Heart right ventricle (tissue), 16 donors: ENCODE measurements around the gene PREPL. TPM values are rescaled to one million over a fixed set of nuclear protein-coding genes. Genes with fewer than 3 reads are reported as not detected.
A peak's percentile ranks its signal among the peaks of the same experiment; 100 is the strongest.
"Not testable (repeated sequence)": the region's sequence is repeated elsewhere in the genome, so short reads cannot be mapped to it uniquely, and the experiment has no call there.

ENCODE experiments used
- ATAC-seq, 8 donors: fragments of 200-7000 bp; cut with Tn5 transposase; one replicate each; pipeline ENCODE4 v1.9.1; 2020; ENCODE audit warnings: mild to moderate bottlenecking in 8 of 8, moderate library complexity in 8 of 8, moderate number of reproducible peaks in 1 of 8
- DNase-seq, 2 donors: peaks; one replicate each; pipeline ENCODE4 v3.0.0-alpha.2; 2020
- H3K27ac ChIP-seq, 10 donors: fragments of 200-600 bp; sonication (generic) in 2 of 10; one replicate each; pipeline versions ENCODE4 v1.5.0 to v1.8.0; 2020 to 2022; ENCODE audit warnings: mild to moderate bottlenecking in 3 of 10
- H3K27me3 ChIP-seq, 7 donors: fragments of 200-600 bp; one replicate each; pipeline ENCODE4 v1.8.0; 2021 to 2022; ENCODE audit warnings: mild to moderate bottlenecking in 2 of 7
- H3K36me3 ChIP-seq, 9 donors: fragments of 200-600 bp; sonication (generic) in 1 of 9; one replicate each; pipeline versions ENCODE4 v1.5.0 to v1.8.0; 2020 to 2022; ENCODE audit warnings: mild to moderate bottlenecking in 2 of 9
- H3K4me1 ChIP-seq, 9 donors: fragments of 200-600 bp; sonication (generic) in 1 of 9; one replicate each; pipeline versions ENCODE4 v1.5.0 to v1.8.0; 2020 to 2022; ENCODE audit warnings: mild to moderate bottlenecking in 4 of 9
- H3K4me3 ChIP-seq, 10 donors: fragments of 200-600 bp; sonication (generic) in 2 of 10; one replicate each; pipeline versions ENCODE4 v1.5.0 to v1.8.0; 2020 to 2022; ENCODE audit warnings: mild to moderate bottlenecking in 7 of 10, moderate library complexity in 2 of 10
- H3K9me3 ChIP-seq, 11 donors: fragments of 200-600 bp in 10 of 11; sonication (generic) in 2 of 11; one replicate each; pipeline versions ENCODE4 v1.5.0 to v1.8.0; 2013 to 2022; ENCODE audit warnings: mild to moderate bottlenecking in 2 of 11, control low read depth in 1 of 11, moderate library complexity in 1 of 11
- CTCF ChIP-seq, 9 donors: fragments of 200-600 bp; sonication (generic) in 2 of 9; IDR thresholded peaks; one replicate each; pipeline versions ENCODE4 v1.5.0 to v1.8.0; 2021 to 2022; ENCODE audit warnings: antibody characterized with exemption in 9 of 9, mild to moderate bottlenecking in 5 of 9, moderate library complexity in 1 of 9
- WGBS, 2 donors: extraction: QIAGEN DNeasy Blood & Tissue Kit; methylation state at CpG; one replicate each; pipeline ENCODE4 v1.1.7; 2013; ENCODE audit warnings: inconsistent platforms in 1 of 2; 5-methylcytosine and 5-hydroxymethylcytosine counted together
- intact Hi-C, 10 donors: fragments of 100-400 bp; cut with DNase I; formaldehyde crosslinking; loops; one replicate each; pipeline versions ENCODE4 v1.11.1 to v1.14.2; 2022
- polyA plus RNA-seq, 2 donors: library from polyadenylated mRNA; stranded (reverse); fragments of 200-250 nt; gene quantifications; one replicate each; pipeline ENCODE4 v1.2.3, GENCODE V29; 2013
- total RNA-seq, 10 donors: library from RNA; stranded (reverse); fragmentation: NEBNext Ultra II Directional in 3 of 10; extraction: Animal tissue kit (Norgen Biotek cat#: 25700) in 3 of 10; gene quantifications; one replicate each; pipeline versions ENCODE4 v1.2.1 to v1.2.4, GENCODE V29; 2021 to 2023
- donor health status: Arrhythmogenic right ventricular cardiomyopathy.
- donor health status: ischemic (EF 13 %, LVEDD 7.1; RV severe dilation, severe dysfunction).
- donor health status: healthy with polysubstance abuse.
- donor health status: DM: no; HTN: yes; CAD: no.
- donor health status: DM: no; HTN: no; CAD: no.
- donor health status: ischemic (EF 25% LVEDD 6.9; RV normal size, moderate dysfunction).
- donor health status: ischemic (EF 25% LVEDD 5.7; RV mildly dilated, moderate dysfunction).
- donor health status: healthy.
- donor health status: DM: yes; HTN: yes; CAD: no.
- donor health status: Ischemic cardiomyopathy.
- donor health status: ischemic (EF 35%, LVEDD 5.7; RV mildly dilated, moderate dysfunction).
- donor health status: nonischemic (EF 11% LVEDD 7.7; RV severe dilation, severe dysfunction).
- donor health status: DM: yes; HTN: yes; CAD: no.
- donor health status: PGD.
- donor health status: ischemic (EF 29% LVEDD 5.4; RV normal size, mild dysfunction).
- donor health status: nonischemic (EF 23%, LVEDD 6.1; RV moderate dilation, normal function).

PREPL gene
- total and polyA plus RNA-seq, 12 donors: 8.5 to 132 (median 90.9) TPM

DNA sequence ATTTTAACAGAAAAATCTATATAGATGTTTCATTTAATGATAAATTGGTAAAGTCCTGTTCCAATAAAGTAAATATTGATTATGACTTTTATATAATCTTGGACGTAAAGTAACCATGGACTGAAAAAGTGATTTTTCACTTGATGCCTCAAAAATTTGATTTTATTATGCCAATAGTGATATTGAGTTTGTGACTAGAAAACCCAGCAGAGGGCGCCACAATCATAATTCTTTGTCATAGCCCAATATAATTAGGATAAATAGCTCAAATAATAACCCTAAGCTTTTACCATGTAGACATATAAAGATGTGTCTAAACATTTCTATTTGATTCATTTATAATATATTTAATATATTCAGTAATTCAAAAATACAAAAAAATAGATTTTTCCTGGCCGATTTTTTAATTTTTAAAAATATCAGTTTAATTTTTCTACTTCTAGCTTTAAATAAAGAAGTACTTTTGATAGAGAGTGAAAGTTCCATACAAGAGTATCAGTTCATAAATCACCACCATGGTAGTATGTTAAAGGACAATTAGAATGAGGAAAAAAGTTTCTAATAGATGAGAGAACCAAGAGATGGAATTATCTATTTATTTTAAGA lies 31.1 kb upstream of the PREPL start:
- TF ChIP-seq CTCF (IDR thresholded peaks at IDR 0.05): peak in 8 of 9 donors; percentile 25 to 75 (median 65)
- WGBS, 2 donors: 60% methylated on average over 3 of the region's 3 CpGs
- no peak overlapping the region for H3K27ac ChIP-seq

GRCh38 chr2:44389895-44390294 lies 28.6 kb upstream of the PREPL start:
- Histone ChIP-seq H3K27ac (no peak overlapping the region), H3K27me3 (no peaks in the 10 kb centered on the region), H3K9me3 (peaks cover 0 to 18% (median 0%) of the 10 kb centered on the region in 11 donors), H3K4me3 (no peak overlapping the region), H3K36me3 (no peaks in the 10 kb centered on the region), H3K4me1 (no peaks in the 10 kb centered on the region)
- 86 to 90% methylated on average over 1 of the region's 1 CpG for WGBS, 2 donors
- no peak for DNase-seq
- peak in 2 of 9 donors; percentile 4 to 18 for TF ChIP-seq CTCF (IDR thresholded peaks at IDR 0.05)
- no peak for ATAC-seq
- intact Hi-C loops: loop anchor here in 7 of 10 donors (5.0 to 10.0 kb wide), 5 partner anchors 85 to 567 kb away; no protein-coding TSS in a partner anchor

More for the DNA sequence above, 31.1 kb upstream of the PREPL start:
- H3K4me1 ChIP-seq: no peaks in the 10 kb centered on the region
- peaks cover 0 to 4% (median 0%) of the 10 kb centered on the region in 11 donors for H3K9me3 ChIP-seq
- DNase-seq (peak in 1 of 2 donors; percentile 29), ATAC-seq (no peak)
- no peaks in the 10 kb centered on the region for H3K36me3 ChIP-seq
- no peak overlapping the region for H3K4me3 ChIP-seq
- intact Hi-C loops: loop anchor here in 7 of 10 donors (2.0 to 10.0 kb wide), 5 partner anchors 82 to 565 kb away; no protein-coding TSS in a partner anchor
- no peaks in the 10 kb centered on the region for H3K27me3 ChIP-seq

- Histone ChIP-seq H3K4me1 (no peaks in the 10 kb centered on the region), H3K4me3 (no peak overlapping the region), H3K27ac (no peak overlapping the region), H3K27me3 (no peaks in the 10 kb centered on the region), H3K9me3 (peaks cover 0 to 25% (median 0%) of the 10 kb centered on the region in 11 donors), H3K36me3 (no peaks in the 10 kb centered on the region)
- DNase-seq (no peak), ATAC-seq (no peak)
- no peak for TF ChIP-seq CTCF (IDR thresholded peaks at IDR 0.05)
- intact Hi-C loops: loop anchor here in 1 of 10 donors (10.0 kb wide), 1 partner anchor 566 kb away; no protein-coding TSS in a partner anchor
- WGBS, 2 donors: 53 to 59% methylated on average over 4 of the region's 4 CpGs
Observed at GRCh38 chr2:44388877-44389276, 27.6 kb upstream of the PREPL start.

DNA sequence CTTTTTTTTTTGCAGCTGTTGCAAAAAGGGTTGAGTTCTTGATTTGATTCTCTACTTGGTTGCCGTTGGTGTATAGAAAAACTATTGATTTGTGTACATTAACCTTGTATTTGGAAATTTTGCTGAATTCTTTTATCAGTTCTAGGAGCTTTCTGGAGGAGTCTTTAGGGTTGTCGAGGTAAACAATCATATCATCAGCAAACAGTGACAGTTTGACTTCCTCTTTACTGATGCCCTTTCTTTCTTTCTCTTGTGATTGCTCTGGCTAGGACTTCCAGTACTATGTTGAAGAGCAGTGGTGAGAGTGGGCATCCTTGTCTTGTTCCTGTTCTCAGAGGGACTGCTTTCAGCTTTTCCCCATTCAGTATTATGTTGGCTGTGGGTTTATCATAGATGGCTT lies 23.9 kb upstream of the PREPL start:
- Histone ChIP-seq H3K9me3 (peaks cover 0 to 25% (median 0%) of the 10 kb centered on the region in 11 donors), H3K36me3 (peaks cover 0 to 14% (median 0%) of the 10 kb centered on the region in 9 donors)
- H3K4me3 ChIP-seq, DNase-seq, ATAC-seq, H3K27ac ChIP-seq, H3K4me1 ChIP-seq, H3K27me3 ChIP-seq: not testable (repeated sequence)
- 77 to 88% methylated on average over 2 of the region's 2 CpGs for whole genome bisulfite sequencing, 2 donors
- intact Hi-C loops: loop anchor here in 1 of 10 donors (10.0 kb wide), 1 partner anchor 570 kb away; no protein-coding TSS in a partner anchor

GRCh38 chr2:44377486-44377885 lies 16.2 kb upstream of the PREPL start:
- WGBS, 2 donors: 93 to 99% methylated on average over 2 of the region's 2 CpGs
- no peak for TF ChIP-seq CTCF (IDR thresholded peaks at IDR 0.05)
- H3K27ac ChIP-seq: no peak overlapping the region
- no peak overlapping the region for H3K4me3 ChIP-seq
- DNase-seq: no peak
- no peaks in the 10 kb centered on the region for H3K4me1 ChIP-seq
- peaks cover 0 to 5% (median 0%) of the 10 kb centered on the region in 9 donors for H3K36me3 ChIP-seq
- no peaks in the 10 kb centered on the region for H3K27me3 ChIP-seq
- H3K9me3 ChIP-seq: no peaks in the 10 kb centered on the region
- no peak for ATAC-seq
- intact Hi-C loops: loop anchor here in 1 of 10 donors (10.0 kb wide), 1 partner anchor 1607 kb away; no protein-coding TSS in a partner anchor
